MM.1S (cell line): ENCODE data around the gene PFKFB4.

Experiments used
- DNase-seq: peaks from one replicate; pipeline ENCODE4 v3.0.0-alpha.2; 2015
- H2AFZ ChIP-seq: fragments of 300-600 bp; sonication (generic); 2 replicates; pipeline ENCODE4 v1.6.0; 2016; ENCODE audit warnings: antibody characterized with exemption, low read length
- H3F3A ChIP-seq: fragments of 300-600 bp; sonication (generic); 2 replicates; pipeline ENCODE4 v1.6.1; 2016; ENCODE audit warnings: mild to moderate bottlenecking, antibody characterized with exemption, low read length, moderate library complexity, mixed read lengths; ENCODE audit not compliant: insufficient read depth
- H3K27ac ChIP-seq: fragments of 300-600 bp; sonication (generic); 2 replicates; pipeline ENCODE4 v1.5.1; 2016; ENCODE audit warnings: mild to moderate bottlenecking, low read length
- H3K27me3 ChIP-seq: fragments of 300-600 bp; sonication (generic); replicated peaks from 2 replicates; pipeline ENCODE4 v1.6.0; 2016; ENCODE audit warnings: low read length; ENCODE audit not compliant: insufficient read depth
- H3K36me3 ChIP-seq: fragments of 300-600 bp; sonication (generic); replicated peaks from 2 replicates; pipeline ENCODE4 v1.6.1; 2016; ENCODE audit warnings: mild to moderate bottlenecking, low read length, mixed read lengths; ENCODE audit not compliant: insufficient read depth
- H3K4me1 ChIP-seq: fragments of 300-600 bp; sonication (generic); 2 replicates; pipeline ENCODE4 v1.6.1; 2016; ENCODE audit warnings: low read length, mixed read lengths
- H3K4me2 ChIP-seq: fragments of 300-600 bp; sonication (generic); 2 replicates; pipeline ENCODE4 v1.6.0; 2016; ENCODE audit warnings: low read depth, low read length
- H3K4me3 ChIP-seq: fragments of 300-600 bp; sonication (generic); 2 replicates; pipeline ENCODE4 v1.5.1; 2016; ENCODE audit warnings: low read length, mixed read lengths
- H3K79me2 ChIP-seq: fragments of 300-600 bp; sonication (generic); 2 replicates; pipeline ENCODE4 v1.6.1; 2016; ENCODE audit warnings: mixed run types, low read length, mixed read lengths
- H3K9ac ChIP-seq: fragments of 300-600 bp; sonication (generic); 2 replicates; pipeline ENCODE4 v1.6.1; 2016; ENCODE audit warnings: low read length, mixed read lengths
- H3K9me2 ChIP-seq: fragments of 300-600 bp; sonication (generic); replicated peaks from 2 replicates; pipeline ENCODE4 v1.6.1; 2016; ENCODE audit warnings: mild to moderate bottlenecking, low read length, mixed read lengths; ENCODE audit not compliant: insufficient read depth
- H3K9me3 ChIP-seq: fragments of 300-600 bp; sonication (generic); replicated peaks from 2 replicates; pipeline ENCODE4 v1.6.1; 2016; ENCODE audit warnings: mild to moderate bottlenecking, low read length, mixed read lengths; ENCODE audit not compliant: insufficient read depth
- H4K20me1 ChIP-seq: fragments of 300-600 bp; sonication (generic); 2 replicates; pipeline ENCODE4 v1.6.1; 2016; ENCODE audit warnings: mild to moderate bottlenecking, low read length, moderate library complexity, mixed read lengths; ENCODE audit not compliant: insufficient read depth
- CTCF ChIP-seq: fragments of 300-600 bp; sonication (generic); IDR thresholded peaks from 2 replicates; pipeline ENCODE4 v1.5.1; 2016; ENCODE audit warnings: antibody characterized with exemption, low read length, mixed read lengths
- EZH2 ChIP-seq: fragments of 300-600 bp; sonication (generic); optimal IDR thresholded peaks from 2 replicates; pipeline ENCODE3; 2017; ENCODE audit warnings: low read depth, mild to moderate bottlenecking, antibody characterized with exemption, low read length, mixed read lengths
- EZH2phosphoT487 ChIP-seq: fragments of 300-600 bp; sonication (generic); IDR thresholded peaks from 2 replicates; pipeline ENCODE4 v1.6.1; 2018; ENCODE audit warnings: antibody characterized with exemption, low read length

Gene PFKFB4

GRCh38 chr3:48595075-48595525, 38.5 kb upstream of the PFKFB4 start, which contains the start of gene COL7A1:
COL7A1 (minus strand) TSS chr3:48595329; CDS start chr3:48595159, 170 bp downstream.
- Histone ChIP-seq H3K79me2 (no peaks in the 10 kb centered on the region), H4K20me1 (no peaks in the 10 kb centered on the region), H3K27me3 (peaks cover 45% of the 10 kb centered on the region), H3K9me2 (no peaks in the 10 kb centered on the region), H3K9me3 (no peaks in the 10 kb centered on the region), H3K4me2 (no peak within 1 kb of the TSS), H3K4me1 (no peaks in the 10 kb centered on the region), H3K4me3 (no peak within 1 kb of the TSS), H3K36me3 (no peaks in the 10 kb centered on the region), H3F3A (no peaks in the 10 kb centered on the region), H3K9ac (no peak within 1 kb of the TSS), H3K27ac (no peak within 1 kb of the TSS), H2AFZ (no peak within 1 kb of the TSS)
- no peak for DNase-seq
- TF ChIP-seq EZH2phosphoT487 (no peak), EZH2 (no peak), CTCF (no peak)

GRCh38 chr3:48594417-48595049, 37.9 kb upstream of the PFKFB4 start:
- no peak overlapping the region for H3K27ac ChIP-seq
- no peak overlapping the region for H2AFZ ChIP-seq
- no peak overlapping the region for H3K4me2 ChIP-seq
- no peaks in the 10 kb centered on the region for H3K9me2 ChIP-seq
- no peak overlapping the region for H3K9ac ChIP-seq
- H3K79me2 ChIP-seq: no peaks in the 10 kb centered on the region
- H4K20me1 ChIP-seq: no peaks in the 10 kb centered on the region
- no peak overlapping the region for H3K4me3 ChIP-seq
- no peaks in the 10 kb centered on the region for H3F3A ChIP-seq
- peaks cover 51% of the 10 kb centered on the region for H3K27me3 ChIP-seq
- TF ChIP-seq EZH2phosphoT487 (no peak), CTCF (no peak), EZH2 (no peak)
- no peaks in the 10 kb centered on the region for H3K4me1 ChIP-seq
- no peaks in the 10 kb centered on the region for H3K9me3 ChIP-seq
- no peak for DNase-seq
- no peaks in the 10 kb centered on the region for H3K36me3 ChIP-seq

- no peaks in the 10 kb centered on the region for H4K20me1 ChIP-seq
- TF ChIP-seq EZH2phosphoT487: no peak
- TF ChIP-seq CTCF: no peak
- no peak for TF ChIP-seq EZH2
- no peaks in the 10 kb centered on the region for H3F3A ChIP-seq
- peaks cover 62% of the 10 kb centered on the region for H3K27me3 ChIP-seq
- H3K4me2 ChIP-seq: no peak overlapping the region
- H3K79me2 ChIP-seq: no peaks in the 10 kb centered on the region
- no peaks in the 10 kb centered on the region for H3K9me3 ChIP-seq
- no peak overlapping the region for H3K4me3 ChIP-seq
- H3K9me2 ChIP-seq: no peaks in the 10 kb centered on the region
- H3K9ac ChIP-seq: no peak overlapping the region
- H3K36me3 ChIP-seq: no peaks in the 10 kb centered on the region
- DNase-seq: no peak
- no peak overlapping the region for H3K27ac ChIP-seq
- H3K4me1 ChIP-seq: no peaks in the 10 kb centered on the region
- no peak overlapping the region for H2AFZ ChIP-seq
These were observed 36.7 kb upstream of the PFKFB4 start for GRCh38 chr3:48593337-48593736.
